ENCODE results near the gene WDR73. TPM values are rescaled to one million over a fixed set of nuclear protein-coding genes. Genes with fewer than 3 reads are reported as not detected.

Gene WDR73
- total and polyA plus RNA-seq, 2 of the 8 experiments (the other 6 are each of a cell fraction or from before 2014, with no cell fraction given) = 22.7 to 23.1 TPM

DNA sequence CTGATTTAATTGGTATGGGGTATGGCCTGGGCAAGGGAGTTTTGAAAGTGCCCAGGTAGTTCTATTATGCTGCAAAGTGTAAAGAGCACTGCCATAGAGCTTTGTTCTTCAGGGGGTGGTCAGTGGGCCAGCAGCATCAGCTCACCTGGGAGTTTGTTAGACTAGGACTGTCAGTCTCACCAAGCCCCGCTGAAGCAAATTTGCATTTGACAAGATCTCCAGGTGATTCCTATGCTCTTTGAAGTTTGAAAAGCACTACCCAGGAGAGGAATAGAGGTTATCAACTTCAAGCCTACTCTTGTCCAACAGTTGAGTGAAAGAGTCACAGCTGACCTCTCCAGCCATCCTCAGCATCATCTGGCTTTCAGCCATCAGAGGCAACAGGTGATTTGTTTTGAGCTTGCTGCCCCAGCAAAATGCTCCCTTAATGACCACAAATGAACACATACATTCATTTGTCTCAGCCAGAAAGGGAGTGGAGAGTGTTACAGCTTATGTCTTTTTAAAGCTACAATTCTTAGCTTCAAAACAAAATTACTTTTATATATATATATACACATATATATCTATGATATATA lies 45.3 kb downstream of the WDR73 start:
- Histone ChIP-seq H2BK15ac (ENCODE audit: low read length) (no peak overlapping the region), H4K91ac (replicated peaks; ENCODE audit: insufficient read length, low read length) (no peak overlapping the region), H3K79me1 (ENCODE audit: low read depth, low read length) (peaks cover 7% of the 10 kb centered on the region), H3K4me2 (ENCODE audit: insufficient read depth in 1 of 2, low read depth in 2 of 2, low read length in 2 of 2) (peak overlapping the region; percentile 22 to 31; a peak in 2 of 4 replicates), H3K4me1 (replicated peaks in 1 of 4; ENCODE audit: control insufficient read depth in 3 of 4, insufficient read depth in 4 of 4, low read length in 3 of 4) (peaks cover 9 to 28% (median 23%) of the 10 kb centered on the region in 4 experiments), H3K36me3 (ENCODE audit: control insufficient read depth in 2 of 4, insufficient read depth in 4 of 4, low read length in 3 of 4) (peaks cover 0 to 24% (median 12%) of the 10 kb centered on the region in 4 experiments; a peak in 5 of 8 replicates), H3K23me2 (ENCODE audit: low read depth, low read length) (peaks cover 10% of the 10 kb centered on the region), H3K4me3 (ENCODE audit: extremely low read depth in 1 of 4, insufficient read depth in 2 of 4, low read depth in 3 of 4, low read length in 4 of 4) (no peak overlapping the region), H2BK20ac (ENCODE audit: low read length) (no peak overlapping the region), H3K9ac (replicated peaks in 1 of 4; ENCODE audit: extremely low read depth in 1 of 4, low read depth in 3 of 4, low read length in 3 of 4) (no peak overlapping the region), H3K18ac (ENCODE audit: extremely low read depth, low read length) (no peak overlapping the region), H3K23ac (ENCODE audit: insufficient read length) (no peak overlapping the region), H4K5ac (ENCODE audit: insufficient read length, low read depth, low read length) (no peak overlapping the region), H3K56ac (replicated peaks; ENCODE audit: insufficient read length, low read depth, low read length) (no peak overlapping the region), H3K27ac (ENCODE audit: low read depth, low read length) (no peak overlapping the region), H3K79me2 (ENCODE audit: control insufficient read depth in 1 of 2, insufficient read depth in 2 of 2, low read length in 2 of 2) (peaks cover 32 to 95% of the 10 kb centered on the region in 2 experiments), H4K20me1 (replicated peaks in 1 of 2; ENCODE audit: control insufficient read depth in 1 of 2, insufficient read depth in 2 of 2, low read length in 2 of 2) (peaks cover 23 to 35% of the 10 kb centered on the region in 2 experiments), H3K14ac (ENCODE audit: insufficient read length) (no peak overlapping the region), H3K4ac (replicated peaks; ENCODE audit: insufficient read length, low read depth, low read length) (no peak overlapping the region), H2BK120ac (replicated peaks; ENCODE audit: low read depth, low read length) (no peak overlapping the region), H2BK12ac (ENCODE audit: low read depth, low read length) (no peak overlapping the region), H3K27me3 (replicated peaks in 1 of 4; ENCODE audit: control insufficient read depth in 3 of 4, extremely low read depth in 1 of 4, insufficient read depth in 3 of 4, low read length in 3 of 4) (no peaks in the 10 kb centered on the region; a peak in 1 of 7 replicates), H4K8ac (ENCODE audit: extremely low read depth, insufficient read depth, low read length) (no peak overlapping the region), H2AK5ac (ENCODE audit: low read depth, low read length) (no peak overlapping the region), H2AFZ (ENCODE audit: low read length) (no peak overlapping the region), H2BK5ac (ENCODE audit: low read depth, low read length) (no peak overlapping the region), H3K9me3 (ENCODE audit: insufficient read depth in 2 of 2, low read depth in 1 of 2, low read length in 1 of 2) (no peaks in the 10 kb centered on the region)
- FAIRE-seq (no peak), DNase-seq (ENCODE audit: low read depth in 1 of 2, low spot score in 2 of 2) (no peak)
- WGBS, 2 experiments (ENCODE audit: extremely low coverage in 1 of 2, insufficient coverage in 1 of 2, insufficient read length in 1 of 2, insufficient replicate concordance in 2 of 2, low coverage in 1 of 2, low lambda C conversion rate in 2 of 2, missing lambda C conversion rate in 1 of 2) = 21% methylated on average over 1 of the region's 1 CpG; no CpG with 5 or more reads in 1 of the 2 experiments
- TF ChIP-seq SUZ12 (IDR thresholded peaks at IDR 0.05; ENCODE audit: low read length) (no peak), SAP30 (IDR thresholded peaks at IDR 0.05; ENCODE audit: insufficient read depth, insufficient replicate concordance, low read length) (peak; percentile 54), SIN3A (conservative IDR thresholded peaks at IDR 0.05 in 1 of 2, IDR thresholded peaks at IDR 0.05 in 1 of 2; ENCODE audit: low read depth in 1 of 2, low read length in 2 of 2) (peak; percentile 79 to 86; a peak in 2 of 4 replicates)
- POLR2A ChIA-PET (ENCODE audit: partially characterized antibody) = interaction anchor here (1.0 to 10.6 kb wide), 10 partner anchors 8 to 45 kb away, joined by 3 to 176 read pairs (median 6); partner anchors contain the start of gene ZSCAN2
- CTCF ChIA-PET (ENCODE audit: partially characterized antibody) = interaction anchor here (1.3 to 2.5 kb wide), 7 partner anchors 8 to 30 kb away, joined by 5 to 21 read pairs (median 8); partner anchors contain the start of gene ZSCAN2
